GM23338 (cell line): ENCODE data around the gene ADAMTS20.

Source experiments
- CREB1 ChIP-seq: fragments of 250-450 bp; sonication (Bioruptor Pico); IDR thresholded peaks from 2 replicates; pipeline ENCODE4 v1.5.0; 2020; ENCODE audit warnings: low read depth, mild to moderate bottlenecking, moderate library complexity
- EZH2 ChIP-seq: fragments of 200-600 bp; sonication (generic); IDR thresholded peaks from one replicate; pipeline ENCODE4 v1.8.0; 2017; ENCODE audit warnings: antibody characterized with exemption, mild to moderate bottlenecking, low read depth; ENCODE audit not compliant: unreplicated experiment
- EZH2phosphoT487 ChIP-seq: fragments of 200-600 bp; sonication (generic); IDR thresholded peaks from one replicate; pipeline ENCODE4 v1.8.1; 2018; ENCODE audit warnings: antibody characterized with exemption; ENCODE audit not compliant: unreplicated experiment
- JUNB ChIP-seq: IDR thresholded peaks from one replicate; pipeline ENCODE4 v1.6.1; 2016; ENCODE audit warnings: antibody characterized with exemption; ENCODE audit not compliant: unreplicated experiment
- NANOG ChIP-seq: IDR thresholded peaks from 2 replicates; pipeline ENCODE4 v1.6.1; 2016; ENCODE audit warnings: antibody characterized with exemption, borderline replicate concordance
- POLR2AphosphoS5 ChIP-seq: IDR thresholded peaks from 2 replicates; pipeline ENCODE4 v1.6.1; 2016; ENCODE audit warnings: antibody characterized with exemption, low read depth
- ZNF114 ChIP-seq: fragments of 250-450 bp; sonication (Bioruptor Pico); IDR thresholded peaks from 2 replicates; pipeline ENCODE4 v1.5.0; 2020; ENCODE audit warnings: mild to moderate bottlenecking, moderate library complexity
- ZNF331 ChIP-seq: fragments of 250-450 bp; sonication (Bioruptor Pico); IDR thresholded peaks from 2 replicates; pipeline ENCODE4 v1.5.0; 2020; ENCODE audit warnings: low read depth, mild to moderate bottlenecking, moderate library complexity
- TF ChIP-seq, protein P1 (sequence below), 2 experiments: fragments of 200-600 bp in 1 of 2; sonication (generic) in 1 of 2; conservative IDR thresholded peaks; 2 replicates each; pipeline versions ENCODE4 v1.5.1 to v1.6.1; 2016 to 2017; ENCODE audit warnings: antibody characterized with exemption in 2 of 2, low read depth in 2 of 2, mild to moderate bottlenecking in 2 of 2, moderate library complexity in 1 of 2
- TF ChIP-seq, protein P2 (sequence below): fragments of 250-450 bp; sonication (Bioruptor Pico); IDR thresholded peaks from 2 replicates; pipeline ENCODE4 v1.5.0; 2020; ENCODE audit warnings: mild to moderate bottlenecking, moderate library complexity
- TF ChIP-seq, protein P3 (sequence below): IDR thresholded peaks from one replicate; pipeline ENCODE4 v1.6.1; 2018; ENCODE audit warnings: antibody characterized with exemption; ENCODE audit not compliant: unreplicated experiment
- TF ChIP-seq, protein P4 (sequence below): IDR thresholded peaks from 2 replicates; pipeline ENCODE4 v1.6.1; 2016; ENCODE audit warnings: antibody characterized with exemption

DNA sequence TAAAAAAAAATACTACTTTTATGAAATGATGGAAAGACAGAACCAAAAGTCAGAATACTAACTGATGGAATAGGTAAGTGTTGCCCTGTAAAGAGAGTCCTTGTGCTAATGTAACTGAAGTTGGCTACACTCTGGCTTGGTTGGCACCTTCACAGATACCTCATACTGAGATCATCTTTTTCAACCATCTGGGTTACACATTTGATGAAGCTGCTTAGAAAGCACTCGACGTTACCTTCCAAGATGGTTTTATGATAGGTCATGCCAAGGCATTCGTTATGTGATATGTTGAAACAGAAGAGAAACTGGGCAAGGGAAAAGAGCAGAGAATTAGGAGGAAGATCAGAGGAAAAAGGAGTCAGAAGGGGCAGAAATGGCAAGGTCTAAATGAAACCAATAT is 203.8 kb downstream of the ADAMTS20 start:
- TF ChIP-seq EZH2phosphoT487: no peak
- TF ChIP-seq, protein P1, sequence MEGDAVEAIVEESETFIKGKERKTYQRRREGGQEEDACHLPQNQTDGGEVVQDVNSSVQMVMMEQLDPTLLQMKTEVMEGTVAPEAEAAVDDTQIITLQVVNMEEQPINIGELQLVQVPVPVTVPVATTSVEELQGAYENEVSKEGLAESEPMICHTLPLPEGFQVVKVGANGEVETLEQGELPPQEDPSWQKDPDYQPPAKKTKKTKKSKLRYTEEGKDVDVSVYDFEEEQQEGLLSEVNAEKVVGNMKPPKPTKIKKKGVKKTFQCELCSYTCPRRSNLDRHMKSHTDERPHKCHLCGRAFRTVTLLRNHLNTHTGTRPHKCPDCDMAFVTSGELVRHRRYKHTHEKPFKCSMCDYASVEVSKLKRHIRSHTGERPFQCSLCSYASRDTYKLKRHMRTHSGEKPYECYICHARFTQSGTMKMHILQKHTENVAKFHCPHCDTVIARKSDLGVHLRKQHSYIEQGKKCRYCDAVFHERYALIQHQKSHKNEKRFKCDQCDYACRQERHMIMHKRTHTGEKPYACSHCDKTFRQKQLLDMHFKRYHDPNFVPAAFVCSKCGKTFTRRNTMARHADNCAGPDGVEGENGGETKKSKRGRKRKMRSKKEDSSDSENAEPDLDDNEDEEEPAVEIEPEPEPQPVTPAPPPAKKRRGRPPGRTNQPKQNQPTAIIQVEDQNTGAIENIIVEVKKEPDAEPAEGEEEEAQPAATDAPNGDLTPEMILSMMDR (conservative IDR thresholded peaks at IDR 0.05; ENCODE audit: low read depth in 2 of 2): no peak
- TF ChIP-seq EZH2: no peak
- no peak for TF ChIP-seq JUNB
- TF ChIP-seq, protein P2, sequence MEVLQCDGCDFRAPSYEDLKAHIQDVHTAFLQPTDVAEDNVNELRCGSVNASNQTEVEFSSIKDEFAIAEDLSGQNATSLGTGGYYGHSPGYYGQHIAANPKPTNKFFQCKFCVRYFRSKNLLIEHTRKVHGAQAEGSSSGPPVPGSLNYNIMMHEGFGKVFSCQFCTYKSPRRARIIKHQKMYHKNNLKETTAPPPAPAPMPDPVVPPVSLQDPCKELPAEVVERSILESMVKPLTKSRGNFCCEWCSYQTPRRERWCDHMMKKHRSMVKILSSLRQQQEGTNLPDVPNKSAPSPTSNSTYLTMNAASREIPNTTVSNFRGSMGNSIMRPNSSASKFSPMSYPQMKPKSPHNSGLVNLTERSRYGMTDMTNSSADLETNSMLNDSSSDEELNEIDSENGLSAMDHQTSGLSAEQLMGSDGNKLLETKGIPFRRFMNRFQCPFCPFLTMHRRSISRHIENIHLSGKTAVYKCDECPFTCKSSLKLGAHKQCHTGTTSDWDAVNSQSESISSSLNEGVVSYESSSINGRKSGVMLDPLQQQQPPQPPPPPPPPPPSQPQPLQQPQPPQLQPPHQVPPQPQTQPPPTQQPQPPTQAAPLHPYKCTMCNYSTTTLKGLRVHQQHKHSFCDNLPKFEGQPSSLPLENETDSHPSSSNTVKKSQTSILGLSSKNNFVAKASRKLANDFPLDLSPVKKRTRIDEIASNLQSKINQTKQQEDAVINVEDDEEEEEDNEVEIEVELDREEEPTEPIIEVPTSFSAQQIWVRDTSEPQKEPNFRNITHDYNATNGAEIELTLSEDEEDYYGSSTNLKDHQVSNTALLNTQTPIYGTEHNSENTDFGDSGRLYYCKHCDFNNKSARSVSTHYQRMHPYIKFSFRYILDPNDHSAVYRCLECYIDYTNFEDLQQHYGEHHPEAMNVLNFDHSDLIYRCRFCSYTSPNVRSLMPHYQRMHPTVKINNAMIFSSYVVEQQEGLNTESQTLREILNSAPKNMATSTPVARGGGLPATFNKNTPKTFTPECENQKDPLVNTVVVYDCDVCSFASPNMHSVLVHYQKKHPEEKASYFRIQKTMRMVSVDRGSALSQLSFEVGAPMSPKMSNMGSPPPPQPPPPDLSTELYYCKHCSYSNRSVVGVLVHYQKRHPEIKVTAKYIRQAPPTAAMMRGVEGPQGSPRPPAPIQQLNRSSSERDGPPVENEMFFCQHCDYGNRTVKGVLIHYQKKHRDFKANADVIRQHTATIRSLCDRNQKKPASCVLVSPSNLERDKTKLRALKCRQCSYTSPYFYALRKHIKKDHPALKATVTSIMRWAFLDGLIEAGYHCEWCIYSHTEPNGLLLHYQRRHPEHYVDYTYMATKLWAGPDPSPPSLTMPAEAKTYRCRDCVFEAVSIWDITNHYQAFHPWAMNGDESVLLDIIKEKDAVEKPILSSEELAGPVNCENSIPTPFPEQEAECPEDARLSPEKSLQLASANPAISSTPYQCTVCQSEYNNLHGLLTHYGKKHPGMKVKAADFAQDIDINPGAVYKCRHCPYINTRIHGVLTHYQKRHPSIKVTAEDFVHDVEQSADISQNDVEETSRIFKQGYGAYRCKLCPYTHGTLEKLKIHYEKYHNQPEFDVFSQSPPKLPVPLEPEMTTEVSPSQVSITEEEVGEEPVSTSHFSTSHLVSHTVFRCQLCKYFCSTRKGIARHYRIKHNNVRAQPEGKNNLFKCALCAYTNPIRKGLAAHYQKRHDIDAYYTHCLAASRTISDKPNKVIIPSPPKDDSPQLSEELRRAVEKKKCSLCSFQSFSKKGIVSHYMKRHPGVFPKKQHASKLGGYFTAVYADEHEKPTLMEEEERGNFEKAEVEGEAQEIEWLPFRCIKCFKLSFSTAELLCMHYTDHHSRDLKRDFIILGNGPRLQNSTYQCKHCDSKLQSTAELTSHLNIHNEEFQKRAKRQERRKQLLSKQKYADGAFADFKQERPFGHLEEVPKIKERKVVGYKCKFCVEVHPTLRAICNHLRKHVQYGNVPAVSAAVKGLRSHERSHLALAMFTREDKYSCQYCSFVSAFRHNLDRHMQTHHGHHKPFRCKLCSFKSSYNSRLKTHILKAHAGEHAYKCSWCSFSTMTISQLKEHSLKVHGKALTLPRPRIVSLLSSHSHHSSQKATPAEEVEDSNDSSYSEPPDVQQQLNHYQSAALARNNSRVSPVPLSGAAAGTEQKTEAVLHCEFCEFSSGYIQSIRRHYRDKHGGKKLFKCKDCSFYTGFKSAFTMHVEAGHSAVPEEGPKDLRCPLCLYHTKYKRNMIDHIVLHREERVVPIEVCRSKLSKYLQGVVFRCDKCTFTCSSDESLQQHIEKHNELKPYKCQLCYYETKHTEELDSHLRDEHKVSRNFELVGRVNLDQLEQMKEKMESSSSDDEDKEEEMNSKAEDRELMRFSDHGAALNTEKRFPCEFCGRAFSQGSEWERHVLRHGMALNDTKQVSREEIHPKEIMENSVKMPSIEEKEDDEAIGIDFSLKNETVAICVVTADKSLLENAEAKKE (CRISPR knock-in tag): no peak
- TF ChIP-seq, protein P3, sequence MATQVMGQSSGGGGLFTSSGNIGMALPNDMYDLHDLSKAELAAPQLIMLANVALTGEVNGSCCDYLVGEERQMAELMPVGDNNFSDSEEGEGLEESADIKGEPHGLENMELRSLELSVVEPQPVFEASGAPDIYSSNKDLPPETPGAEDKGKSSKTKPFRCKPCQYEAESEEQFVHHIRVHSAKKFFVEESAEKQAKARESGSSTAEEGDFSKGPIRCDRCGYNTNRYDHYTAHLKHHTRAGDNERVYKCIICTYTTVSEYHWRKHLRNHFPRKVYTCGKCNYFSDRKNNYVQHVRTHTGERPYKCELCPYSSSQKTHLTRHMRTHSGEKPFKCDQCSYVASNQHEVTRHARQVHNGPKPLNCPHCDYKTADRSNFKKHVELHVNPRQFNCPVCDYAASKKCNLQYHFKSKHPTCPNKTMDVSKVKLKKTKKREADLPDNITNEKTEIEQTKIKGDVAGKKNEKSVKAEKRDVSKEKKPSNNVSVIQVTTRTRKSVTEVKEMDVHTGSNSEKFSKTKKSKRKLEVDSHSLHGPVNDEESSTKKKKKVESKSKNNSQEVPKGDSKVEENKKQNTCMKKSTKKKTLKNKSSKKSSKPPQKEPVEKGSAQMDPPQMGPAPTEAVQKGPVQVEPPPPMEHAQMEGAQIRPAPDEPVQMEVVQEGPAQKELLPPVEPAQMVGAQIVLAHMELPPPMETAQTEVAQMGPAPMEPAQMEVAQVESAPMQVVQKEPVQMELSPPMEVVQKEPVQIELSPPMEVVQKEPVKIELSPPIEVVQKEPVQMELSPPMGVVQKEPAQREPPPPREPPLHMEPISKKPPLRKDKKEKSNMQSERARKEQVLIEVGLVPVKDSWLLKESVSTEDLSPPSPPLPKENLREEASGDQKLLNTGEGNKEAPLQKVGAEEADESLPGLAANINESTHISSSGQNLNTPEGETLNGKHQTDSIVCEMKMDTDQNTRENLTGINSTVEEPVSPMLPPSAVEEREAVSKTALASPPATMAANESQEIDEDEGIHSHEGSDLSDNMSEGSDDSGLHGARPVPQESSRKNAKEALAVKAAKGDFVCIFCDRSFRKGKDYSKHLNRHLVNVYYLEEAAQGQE: no peak
- no peak for TF ChIP-seq POLR2AphosphoS5
- TF ChIP-seq ZNF114 (CRISPR knock-in tag): no peak
- TF ChIP-seq, protein P4, sequence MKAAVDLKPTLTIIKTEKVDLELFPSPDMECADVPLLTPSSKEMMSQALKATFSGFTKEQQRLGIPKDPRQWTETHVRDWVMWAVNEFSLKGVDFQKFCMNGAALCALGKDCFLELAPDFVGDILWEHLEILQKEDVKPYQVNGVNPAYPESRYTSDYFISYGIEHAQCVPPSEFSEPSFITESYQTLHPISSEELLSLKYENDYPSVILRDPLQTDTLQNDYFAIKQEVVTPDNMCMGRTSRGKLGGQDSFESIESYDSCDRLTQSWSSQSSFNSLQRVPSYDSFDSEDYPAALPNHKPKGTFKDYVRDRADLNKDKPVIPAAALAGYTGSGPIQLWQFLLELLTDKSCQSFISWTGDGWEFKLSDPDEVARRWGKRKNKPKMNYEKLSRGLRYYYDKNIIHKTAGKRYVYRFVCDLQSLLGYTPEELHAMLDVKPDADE: no peak
- TF ChIP-seq ZNF331: no peak
- TF ChIP-seq CREB1: no peak
- no peak for TF ChIP-seq NANOG
